ENCODE measurements around the gene MESD. TPM values are rescaled to one million over a fixed set of nuclear protein-coding genes. Genes with fewer than 3 reads are reported as not detected.

MESD gene
- total RNA-seq, 4 donors from 2014 or later = 20.3 to 48.7 (median 27.1) TPM

DNA sequence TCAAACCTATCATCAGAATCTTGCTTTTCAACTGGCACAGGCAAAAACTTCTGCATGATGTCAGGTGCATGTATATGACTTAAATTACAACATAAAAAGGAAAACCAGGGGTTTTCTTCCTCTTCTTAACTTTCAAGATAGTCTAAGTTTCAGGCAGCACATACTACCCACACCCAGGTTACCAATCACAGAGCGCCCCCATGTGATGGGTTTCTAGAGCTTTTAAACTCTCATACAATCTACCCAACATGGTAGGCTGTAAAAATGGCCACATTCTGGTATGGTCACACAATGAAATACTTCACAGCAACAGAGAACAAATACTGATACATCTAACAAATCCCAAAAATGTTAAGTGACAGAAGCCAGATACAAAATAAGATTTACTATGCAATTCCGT, 7.4 kb downstream of the MESD start:
- Histone ChIP-seq H3K4me1 (peaks cover 0 to 2% (median 0%) of the 10 kb centered on the region in 4 donors), H3K27ac (no peak overlapping the region), H3K27me3 (no peaks in the 10 kb centered on the region), H3K4me3 (no peak overlapping the region), H3K9me3 (no peaks in the 10 kb centered on the region), H3K36me3 (peaks cover 0 to 32% (median 0%) of the 10 kb centered on the region in 3 donors)
- TF ChIP-seq, protein P1, sequence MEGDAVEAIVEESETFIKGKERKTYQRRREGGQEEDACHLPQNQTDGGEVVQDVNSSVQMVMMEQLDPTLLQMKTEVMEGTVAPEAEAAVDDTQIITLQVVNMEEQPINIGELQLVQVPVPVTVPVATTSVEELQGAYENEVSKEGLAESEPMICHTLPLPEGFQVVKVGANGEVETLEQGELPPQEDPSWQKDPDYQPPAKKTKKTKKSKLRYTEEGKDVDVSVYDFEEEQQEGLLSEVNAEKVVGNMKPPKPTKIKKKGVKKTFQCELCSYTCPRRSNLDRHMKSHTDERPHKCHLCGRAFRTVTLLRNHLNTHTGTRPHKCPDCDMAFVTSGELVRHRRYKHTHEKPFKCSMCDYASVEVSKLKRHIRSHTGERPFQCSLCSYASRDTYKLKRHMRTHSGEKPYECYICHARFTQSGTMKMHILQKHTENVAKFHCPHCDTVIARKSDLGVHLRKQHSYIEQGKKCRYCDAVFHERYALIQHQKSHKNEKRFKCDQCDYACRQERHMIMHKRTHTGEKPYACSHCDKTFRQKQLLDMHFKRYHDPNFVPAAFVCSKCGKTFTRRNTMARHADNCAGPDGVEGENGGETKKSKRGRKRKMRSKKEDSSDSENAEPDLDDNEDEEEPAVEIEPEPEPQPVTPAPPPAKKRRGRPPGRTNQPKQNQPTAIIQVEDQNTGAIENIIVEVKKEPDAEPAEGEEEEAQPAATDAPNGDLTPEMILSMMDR (IDR thresholded peaks at IDR 0.05) = no peak
- TF ChIP-seq POLR2A (IDR thresholded peaks at IDR 0.05) = no peak
- DNase-seq = no peak

DNA sequence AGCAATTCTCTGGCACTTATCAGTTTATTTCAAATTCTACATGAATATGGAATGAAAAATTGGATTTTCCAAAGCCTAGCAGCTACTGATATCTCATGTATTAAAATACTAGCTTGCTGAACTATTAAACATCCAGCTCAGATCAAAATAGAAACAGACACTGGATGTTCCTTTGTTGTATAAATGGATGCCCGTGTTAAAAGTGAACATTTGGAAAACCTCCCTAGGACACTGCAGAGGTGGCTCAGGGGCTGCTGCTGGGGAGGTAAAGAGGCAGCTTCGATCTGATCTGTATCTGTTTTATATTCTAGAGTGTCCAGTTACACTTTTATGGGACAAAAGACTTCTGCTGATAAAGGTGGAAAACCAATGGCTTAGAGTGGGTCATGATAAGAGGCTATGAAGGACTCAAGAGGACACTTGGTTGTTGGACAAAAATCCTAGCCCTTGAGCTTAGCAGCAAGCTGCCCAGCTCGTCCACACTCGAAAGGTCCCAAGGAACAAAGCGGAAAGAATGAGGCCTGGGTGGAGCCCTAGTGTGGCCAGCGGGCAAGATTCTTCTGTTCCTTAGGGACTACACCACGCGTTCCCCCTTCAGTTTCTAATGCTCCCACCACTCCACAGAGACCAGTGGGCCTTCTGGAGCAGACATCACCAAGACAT, 9.9 kb downstream of the MESD start:
- Histone ChIP-seq H3K4me1 (no peaks in the 10 kb centered on the region), H3K27me3 (no peaks in the 10 kb centered on the region), H3K27ac (no peak overlapping the region), H3K36me3 (peaks cover 0 to 40% (median 0%) of the 10 kb centered on the region in 3 donors), H3K9me3 (no peaks in the 10 kb centered on the region), H3K4me3 (no peak overlapping the region)
- TF ChIP-seq, protein P1 (IDR thresholded peaks at IDR 0.05) = no peak
- no peak for TF ChIP-seq POLR2A (IDR thresholded peaks at IDR 0.05)
- DNase-seq = no peak

DNA sequence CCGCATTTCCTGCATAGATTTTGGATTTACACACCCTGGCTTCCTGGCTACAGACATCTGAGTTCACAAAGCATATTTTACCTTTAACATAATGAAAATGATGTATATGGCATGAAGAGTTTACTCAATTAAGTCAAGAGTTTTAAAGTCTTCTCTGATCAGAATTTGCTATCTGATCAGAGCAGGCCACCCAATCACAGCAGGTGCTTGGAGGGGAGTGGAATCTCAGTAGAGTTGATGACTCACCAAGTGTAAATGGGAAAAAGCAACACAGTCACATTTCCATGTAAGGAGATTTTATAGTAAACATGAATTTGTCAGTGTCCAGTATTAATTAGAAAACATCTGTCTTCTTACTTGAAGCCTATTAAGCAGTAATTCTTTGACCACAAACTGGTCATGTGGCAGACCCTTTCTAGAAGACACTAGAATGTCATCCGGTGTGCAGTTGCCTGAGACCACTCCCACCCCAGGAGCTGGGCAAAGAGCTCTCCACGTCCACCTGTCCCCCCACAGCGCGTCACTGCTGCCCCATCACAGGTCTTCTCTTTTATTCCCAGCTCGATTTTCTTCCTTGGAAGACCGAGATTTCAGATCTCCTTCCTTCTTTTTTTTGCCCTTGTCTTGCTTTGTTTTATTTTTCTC, 10.8 kb downstream of the MESD start:
- TF ChIP-seq POLR2A (IDR thresholded peaks at IDR 0.05) = no peak
- TF ChIP-seq, protein P1 (IDR thresholded peaks at IDR 0.05) = no peak
- H3K27ac ChIP-seq = no peak overlapping the region
- no peak overlapping the region for H3K4me3 ChIP-seq
- H3K4me1 ChIP-seq = no peaks in the 10 kb centered on the region
- no peaks in the 10 kb centered on the region for H3K9me3 ChIP-seq
- no peaks in the 10 kb centered on the region for H3K27me3 ChIP-seq
- no peak for DNase-seq
- H3K36me3 ChIP-seq = peaks cover 0 to 40% (median 0%) of the 10 kb centered on the region in 3 donors

DNA sequence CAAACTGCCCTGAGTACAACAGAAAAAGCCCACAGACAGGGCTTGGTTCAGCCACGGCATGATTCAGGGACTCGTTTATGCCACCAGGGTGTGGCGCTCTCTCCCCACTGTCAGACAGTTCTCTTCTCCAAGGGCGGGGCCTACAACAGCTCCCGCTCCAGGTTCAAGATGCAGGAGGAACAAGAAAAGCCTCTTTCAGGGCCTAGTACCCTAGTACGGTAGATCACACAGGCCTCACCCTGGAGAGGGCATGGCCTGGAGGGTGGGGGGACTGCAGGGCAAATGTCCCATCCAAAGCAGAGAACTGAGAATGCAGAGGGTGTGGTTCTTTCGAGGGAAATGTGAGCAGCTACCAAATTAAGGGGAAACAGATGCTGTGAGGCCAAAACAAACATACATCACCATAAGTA, 12.0 kb downstream of the MESD start:
- Histone ChIP-seq H3K27ac (no peak overlapping the region), H3K4me1 (no peaks in the 10 kb centered on the region), H3K36me3 (peaks cover 0 to 40% (median 0%) of the 10 kb centered on the region in 3 donors), H3K9me3 (no peaks in the 10 kb centered on the region), H3K4me3 (no peak overlapping the region), H3K27me3 (no peaks in the 10 kb centered on the region)
- TF ChIP-seq, protein P1 (IDR thresholded peaks at IDR 0.05) = peak in 4 of 6 experiments; percentile 38 to 66 (median 61)
- no peak for TF ChIP-seq POLR2A (IDR thresholded peaks at IDR 0.05)
- peak; percentile 45 to 80 (median 77) for DNase-seq

DNA sequence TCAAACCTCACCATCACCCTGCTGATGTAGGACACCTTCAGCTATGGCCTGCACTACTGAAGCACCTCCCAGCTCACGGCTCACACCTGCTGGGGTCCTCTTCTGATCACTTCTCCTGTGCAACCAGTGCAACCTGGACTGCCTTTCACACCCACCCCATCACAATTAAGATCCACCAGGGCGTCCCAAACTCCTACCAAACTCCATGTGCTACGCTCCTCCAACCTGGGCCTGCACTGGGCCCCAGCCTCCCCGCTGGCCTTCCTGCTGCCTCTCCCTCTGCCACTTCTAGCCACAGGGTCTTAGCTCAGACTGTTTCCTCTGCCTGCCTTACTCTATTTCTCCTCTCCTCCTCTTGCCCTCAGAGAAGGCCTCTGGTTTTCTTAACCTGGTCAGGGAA, 12.8 kb downstream of the MESD start:
- TF ChIP-seq, protein P1 (IDR thresholded peaks at IDR 0.05) = no peak
- TF ChIP-seq POLR2A (IDR thresholded peaks at IDR 0.05) = no peak
- no peaks in the 10 kb centered on the region for H3K9me3 ChIP-seq
- H3K27me3 ChIP-seq = no peaks in the 10 kb centered on the region
- no peak overlapping the region for H3K27ac ChIP-seq
- no peak overlapping the region for H3K4me3 ChIP-seq
- H3K4me1 ChIP-seq = no peaks in the 10 kb centered on the region
- DNase-seq = no peak
- peaks cover 0 to 38% (median 0%) of the 10 kb centered on the region in 3 donors for H3K36me3 ChIP-seq

Data from Peyer's patch (tissue), 4 donors.